B cell (primary cell): ENCODE data around the gene STYXL1. TPM values are rescaled to one million over a fixed set of nuclear protein-coding genes. Genes with fewer than 3 reads are reported as not detected.
"Not testable (repeated sequence)": the region's sequence is repeated elsewhere in the genome, so short reads cannot be mapped to it uniquely, and the experiment has no call there.

Experiments
- ATAC-seq: fragments of 200-7000 bp; cut with Tn5 transposase; one replicate; pipeline ENCODE4 v1.10.0; 2021; ENCODE audit warnings: low read depth, mild to moderate bottlenecking, moderate number of reproducible peaks, moderate library complexity
- CTCF ChIA-PET: fragments of 350-600 bp; sonication (Branson Sonifier 250); formaldehyde crosslinking; loops from one replicate; lab custom pipeline; 2021; ENCODE audit warnings: antibody characterized with exemption, inconsistent platforms; lab: Charles Lee
- POLR2A ChIA-PET: fragments of 350-600 bp; sonication (Branson Sonifier 250); formaldehyde crosslinking; loops from one replicate; lab custom pipeline; 2021; ENCODE audit warnings: antibody characterized with exemption; lab: Charles Lee
- DNase-seq: peaks from one replicate; pipeline ENCODE4 v3.0.0; 2013
- H2AFZ ChIP-seq: 2 replicates; pipeline ENCODE4 v1.6.1; 2012; ENCODE audit warnings: mild to moderate bottlenecking, low read depth, low read length; ENCODE audit not compliant: insufficient read depth, poor library complexity, severe bottlenecking
- H3K27ac ChIP-seq, 2 donors: 1 replicate in 1 of 2; 2 replicates in 1 of 2; pipeline ENCODE4 v1.5.1; 2012 to 2013; ENCODE audit warnings: low read length in 2 of 2, mild to moderate bottlenecking in 2 of 2, moderate library complexity in 1 of 2
- H3K27me3 ChIP-seq, 4 experiments: fragments of 200-600 bp in 1 of 4; sonication (generic) in 1 of 4; replicated peaks in 1 of 4; 1 replicate in 2 of 4; 2 replicates in 2 of 4; pipeline versions ENCODE4 v1.6.1 to v1.7.0; 2013 to 2016; ENCODE audit warnings: low read length in 3 of 4, mild to moderate bottlenecking in 2 of 4, mixed read lengths in 1 of 4, moderate library complexity in 1 of 4; ENCODE audit not compliant: insufficient read depth in 4 of 4, control insufficient read depth in 3 of 4; ENCODE audit errors: control extremely low read depth in 1 of 4
- H3K36me3 ChIP-seq, 2 experiments: replicated peaks in 1 of 2; 1 replicate in 1 of 2; 2 replicates in 1 of 2; pipeline versions ENCODE4 v1.6.1 to v1.7.1; 2013; ENCODE audit warnings: low read length in 1 of 2; ENCODE audit not compliant: insufficient read depth in 2 of 2, control insufficient read depth in 1 of 2; ENCODE audit errors: control extremely low read depth in 1 of 2, extremely low read depth in 1 of 2
- H3K4me1 ChIP-seq, 2 donors: fragments of 200-600 bp in 1 of 2; sonication (generic) in 1 of 2; 1 replicate in 1 of 2; 2 replicates in 1 of 2; pipeline versions ENCODE4 v1.5.1 to v1.6.1; 2013 to 2017; ENCODE audit warnings: low read length in 2 of 2; ENCODE audit not compliant: control insufficient read depth in 2 of 2, insufficient read depth in 2 of 2
- H3K4me2 ChIP-seq: replicated peaks from 2 replicates; pipeline ENCODE3; 2012; ENCODE audit warnings: mild to moderate bottlenecking, low read depth, low read length; ENCODE audit not compliant: poor library complexity, severe bottlenecking
- H3K4me3 ChIP-seq, 5 experiments: fragments of 200-600 bp in 1 of 5; sonication (generic) in 1 of 5; 1 replicate in 3 of 5; 2 replicates in 2 of 5; pipeline versions ENCODE4 v1.5.1 to v1.7.0; 2011 to 2016; ENCODE audit warnings: low read length in 4 of 5, mild to moderate bottlenecking in 4 of 5, low read depth in 2 of 5, control low read depth in 1 of 5, moderate library complexity in 1 of 5; ENCODE audit not compliant: insufficient read depth in 1 of 5; ENCODE audit errors: control extremely low read depth in 1 of 5, extremely low read depth in 1 of 5
- H3K79me2 ChIP-seq: fragments of 200-600 bp; sonication (generic); one replicate; pipeline ENCODE4 v1.6.0; 2016; ENCODE audit warnings: low read length; ENCODE audit not compliant: control insufficient read depth, insufficient read depth
- H3K9ac ChIP-seq: fragments of 200-600 bp; sonication (generic); 2 replicates; pipeline ENCODE4 v1.6.1; 2017; ENCODE audit warnings: mild to moderate bottlenecking, low read length, moderate library complexity
- H3K9me3 ChIP-seq, 3 donors: one replicate each; pipeline versions ENCODE4 v1.6.1 to v1.7.1; 2013; ENCODE audit warnings: low read length in 2 of 3; ENCODE audit not compliant: control insufficient read depth in 2 of 3, insufficient read depth in 1 of 3; ENCODE audit errors: control extremely low read depth in 1 of 3
- H4K20me1 ChIP-seq: 2 replicates; pipeline ENCODE4 v1.6.0; 2012; ENCODE audit warnings: mild to moderate bottlenecking, low read length; ENCODE audit not compliant: insufficient read depth, control insufficient read depth, poor library complexity, severe bottlenecking
- H3K27ac Mint-ChIP-seq: one replicate; pipeline ENCODE4 v1.8.0; 2021; ENCODE audit warnings: mixed read lengths
- H3K27me3 Mint-ChIP-seq: one replicate; pipeline ENCODE4 v1.8.0; 2021; ENCODE audit warnings: mixed read lengths
- H3K4me1 Mint-ChIP-seq: one replicate; pipeline ENCODE4 v1.8.0; 2021; ENCODE audit warnings: mixed read lengths
- H3K4me3 Mint-ChIP-seq: one replicate; pipeline ENCODE4 v1.8.0; 2021; ENCODE audit warnings: mixed read lengths
- H3K9me3 Mint-ChIP-seq: one replicate; pipeline ENCODE4 v1.8.0; 2022; ENCODE audit warnings: mixed read lengths; ENCODE audit not compliant: insufficient read depth
- CTCF ChIP-seq: fragments of 200-600 bp; IDR thresholded peaks from one replicate; pipeline ENCODE4 v1.8.0; 2022; ENCODE audit warnings: antibody characterized with exemption, mild to moderate bottlenecking
- EZH2 ChIP-seq: IDR thresholded peaks from 2 replicates; pipeline ENCODE4 v1.6.1; 2012; ENCODE audit warnings: borderline replicate concordance, low read depth, mild to moderate bottlenecking, moderate library complexity, low read length; ENCODE audit not compliant: insufficient read depth, poor library complexity, severe bottlenecking
- WGBS: methylation state at CpG from one replicate; pipeline ENCODE4 v1.1.5; 2013; ENCODE audit warnings: missing lambda C conversion rate; ENCODE audit not compliant: insufficient coverage; 5-methylcytosine and 5-hydroxymethylcytosine counted together
- intact Hi-C: fragments of 100-400 bp; cut with micrococcal nuclease; formaldehyde crosslinking; loops from one replicate; pipeline ENCODE4 v1.10.0; 2022
- polyA plus RNA-seq: library from polyadenylated mRNA; depleted of rRNA; stranded (reverse); fragments of >200 nt; gene quantifications from 2 replicates; pipeline ENCODE4 v1.2.3, GENCODE V29; 2012
- total RNA-seq, 2 donors: library from RNA; stranded (reverse); fragments of 120-200 nt in 1 of 2; gene quantifications; 1 replicate in 1 of 2; 2 replicates in 1 of 2; pipeline versions ENCODE4 v1.2.3 to v1.2.4, GENCODE V29; 2013 to 2022

STYXL1 gene
- total and polyA plus RNA-seq, 2 donors (not counting 1 experiment from before 2014, with no cell fraction given), result 15.2 to 29.3 TPM

- ChIA-PET CTCF (interaction anchor here (0.9 kb wide), 1 partner anchor 33 kb away, joined by 3 read pairs; no protein-coding TSS in a partner anchor), POLR2A (no interaction called here)
- no peaks in the 10 kb centered on the region for H3K27me3 ChIP-seq
- ATAC-seq, result no peak
- no peaks in the 10 kb centered on the region for H3K27me3 Mint-ChIP-seq
- no peak overlapping the region for H3K27ac ChIP-seq
- H3K9me3 ChIP-seq, result no peaks in the 10 kb centered on the region
- no peak for TF ChIP-seq EZH2
- no peak for TF ChIP-seq CTCF
- H3K4me1 ChIP-seq, result peaks cover 0 to 6% of the 10 kb centered on the region in 2 donors
- no peak overlapping the region for H3K9ac ChIP-seq
- DNase-seq, result no peak
- H3K4me3 Mint-ChIP-seq, result no peak overlapping the region
- no peak overlapping the region for H3K27ac Mint-ChIP-seq
- H3K4me2 ChIP-seq, result no peak overlapping the region
- peaks cover 25% of the 10 kb centered on the region for H4K20me1 ChIP-seq
- H3K79me2 ChIP-seq, result peaks cover 18% of the 10 kb centered on the region
- H2AFZ ChIP-seq, result no peak overlapping the region
- H3K4me1 Mint-ChIP-seq, result peaks cover 26% of the 10 kb centered on the region
- intact Hi-C loops, result no loop called here
- 87% methylated on average over 5 of the region's 6 CpGs for WGBS
- peaks cover 9 to 56% of the 10 kb centered on the region in 2 experiments for H3K36me3 ChIP-seq
- no peak overlapping the region for H3K4me3 ChIP-seq
- no peaks in the 10 kb centered on the region for H3K9me3 Mint-ChIP-seq
Measured at GRCh38 chr7:76053461-76053860, 5.7 kb upstream of the STYXL1 start.

GRCh38 chr7:76052681-76053080, 4.9 kb upstream of the STYXL1 start:
- H3K9me3 Mint-ChIP-seq, H3K4me2 ChIP-seq, H3K27me3 ChIP-seq, H3K27ac Mint-ChIP-seq, intact Hi-C loops, H3K27ac ChIP-seq, H3K27me3 Mint-ChIP-seq, H3K4me3 Mint-ChIP-seq, H2AFZ ChIP-seq, DNase-seq, POLR2A ChIA-PET, H3K9me3 ChIP-seq, CTCF ChIA-PET, H3K9ac ChIP-seq, H3K4me1 ChIP-seq, H3K4me3 ChIP-seq, ATAC-seq: not testable (repeated sequence)
- H3K4me1 Mint-ChIP-seq, result peaks cover 30% of the 10 kb centered on the region
- Histone ChIP-seq H3K79me2 (peaks cover 22% of the 10 kb centered on the region), H4K20me1 (peaks cover 25% of the 10 kb centered on the region), H3K36me3 (peaks cover 3 to 49% of the 10 kb centered on the region in 2 experiments)
- 100% methylated on average over 5 of the region's 8 CpGs for WGBS
